HPDE6-E6E7 (cell line): ENCODE results near the gene LEPROT.
A peak's percentile ranks its signal among the peaks of the same experiment; 100 is the strongest.
"Not testable (repeated sequence)": the region's sequence is repeated elsewhere in the genome, so short reads cannot be mapped to it uniquely, and the experiment has no call there.

Experiments used
- DNase-seq: peaks from one replicate; pipeline ENCODE4 v3.0.0; 2011; ENCODE audit warnings: missing footprints; ENCODE audit errors: extremely low spot score

The LEPROT gene

GRCh38 chr1:65420590-65421350 lies at the start of gene LEPROT, which contains the start of gene LEPR:
Gene LEPROT, plus strand, starts transcription at chr1:65420668. Its CDS starts 57 bp downstream, at chr1:65420725.
Gene LEPR, plus strand, starts transcription at chr1:65420668. Its CDS starts 144,898 bp downstream, at chr1:65565566.
- no peak for DNase-seq

- no peak for DNase-seq
Measured at GRCh38 chr1:65371544-65371943, 48.9 kb upstream of the LEPROT start.

- DNase-seq = no peak
Measured at GRCh38 chr1:65372557-65372956, 47.9 kb upstream of the LEPROT start.

GRCh38 chr1:65377496-65378246 lies 42.8 kb upstream of the LEPROT start:
- no peak for DNase-seq

GRCh38 chr1:65378247-65378946 lies 42.1 kb upstream of the LEPROT start:
- no peak for DNase-seq

- DNase-seq = not testable (repeated sequence)
Measured at GRCh38 chr1:65384426-65384825, 36.0 kb upstream of the LEPROT start.

GRCh38 chr1:65386439-65386838 lies 34.0 kb upstream of the LEPROT start:
- DNase-seq = no peak

GRCh38 chr1:65387821-65388220 lies 32.6 kb upstream of the LEPROT start:
- no peak for DNase-seq

- DNase-seq = no peak
Measured at GRCh38 chr1:65388908-65389695, 31.4 kb upstream of the LEPROT start.

- no peak for DNase-seq
Measured at GRCh38 chr1:65392497-65392896, 28.0 kb upstream of the LEPROT start.

GRCh38 chr1:65393347-65393746 lies 27.1 kb upstream of the LEPROT start:
- DNase-seq = peak; percentile 47

- DNase-seq = no peak
Measured at GRCh38 chr1:65393928-65394327, 26.5 kb upstream of the LEPROT start.

GRCh38 chr1:65395887-65396612 lies 24.4 kb upstream of the LEPROT start:
- DNase-seq = no peak

- DNase-seq = no peak
Measured at GRCh38 chr1:65398083-65398482, 22.4 kb upstream of the LEPROT start.

- DNase-seq = no peak
Measured at GRCh38 chr1:65399003-65399402, 21.5 kb upstream of the LEPROT start.

- no peak for DNase-seq
Measured at GRCh38 chr1:65401612-65402011, 18.9 kb upstream of the LEPROT start.

- DNase-seq = no peak
Measured at GRCh38 chr1:65404941-65405340, 15.5 kb upstream of the LEPROT start.

- DNase-seq = no peak
Measured at GRCh38 chr1:65407877-65408276, 12.6 kb upstream of the LEPROT start.

GRCh38 chr1:65409314-65409713 lies 11.2 kb upstream of the LEPROT start:
- DNase-seq = no peak

- no peak for DNase-seq
Measured at GRCh38 chr1:65409816-65410326, 10.6 kb upstream of the LEPROT start.
